ENCODE results near the gene NUTF2.

GRCh38 chr16:67878232-67878631, 31.5 kb downstream of the NUTF2 start:
- TF ChIP-seq POLR2A (IDR thresholded peaks at IDR 0.05) (no peak), CTCF (IDR thresholded peaks at IDR 0.05) (no peak)

All from vagina (tissue), 2 donors.